Measurements from ENCODE around the gene EIF1AD.
"Not testable (repeated sequence)": the region's sequence is repeated elsewhere in the genome, so short reads cannot be mapped to it uniquely, and the experiment has no call there.

EIF1AD gene

GRCh38 chr11:66022401-66023185, 20.6 kb upstream of the EIF1AD start:
- peak; percentile 78 for DNase-seq (ENCODE audit: low read depth)

GRCh38 chr11:66020618-66021357, 18.8 kb upstream of the EIF1AD start:
- no peak for DNase-seq (ENCODE audit: low read depth)

- DNase-seq (ENCODE audit: low read depth) = no peak
Measured at GRCh38 chr11:66020212-66020611, 18.3 kb upstream of the EIF1AD start.

- no peak for DNase-seq (ENCODE audit: low read depth)
Measured at GRCh38 chr11:66017321-66017720, 15.4 kb upstream of the EIF1AD start.

GRCh38 chr11:66016793-66017177, 14.8 kb upstream of the EIF1AD start:
- DNase-seq (ENCODE audit: low read depth) = no peak

- DNase-seq (ENCODE audit: low read depth) = no peak
Measured at GRCh38 chr11:66015936-66016792, 14.2 kb upstream of the EIF1AD start.

GRCh38 chr11:66015454-66015881, 13.5 kb upstream of the EIF1AD start:
- no peak for DNase-seq (ENCODE audit: low read depth)

GRCh38 chr11:66014804-66015453, 13.0 kb upstream of the EIF1AD start:
- no peak for DNase-seq (ENCODE audit: low read depth)

GRCh38 chr11:66013762-66014100, 11.8 kb upstream of the EIF1AD start:
- DNase-seq (ENCODE audit: low read depth) = no peak

- no peak for DNase-seq (ENCODE audit: low read depth)
Measured at GRCh38 chr11:66012946-66013761, 11.2 kb upstream of the EIF1AD start.

GRCh38 chr11:66012371-66012945, 10.5 kb upstream of the EIF1AD start:
- DNase-seq (ENCODE audit: low read depth) = no peak

GRCh38 chr11:66011785-66012303, 9.9 kb upstream of the EIF1AD start, which contains the start of gene CST6:
Gene CST6, plus strand, starts transcription at chr11:66012008. Its CDS starts 37 bp downstream, at chr11:66012045.
- no peak for DNase-seq (ENCODE audit: low read depth)

GRCh38 chr11:66011239-66011784, 9.4 kb upstream of the EIF1AD start:
- no peak for DNase-seq (ENCODE audit: low read depth)

GRCh38 chr11:66010036-66010435, 8.1 kb upstream of the EIF1AD start:
- DNase-seq (ENCODE audit: low read depth) = not testable (repeated sequence)

GRCh38 chr11:66008468-66009101, 6.6 kb upstream of the EIF1AD start:
- DNase-seq (ENCODE audit: low read depth) = no peak

- DNase-seq (ENCODE audit: low read depth) = no peak
Measured at GRCh38 chr11:66008095-66008467, 6.1 kb upstream of the EIF1AD start.

- no peak for DNase-seq (ENCODE audit: low read depth)
Measured at GRCh38 chr11:66007201-66007634, 5.3 kb upstream of the EIF1AD start.

- DNase-seq (ENCODE audit: low read depth) = no peak
Measured at GRCh38 chr11:66006891-66007176, 4.9 kb upstream of the EIF1AD start.

- DNase-seq (ENCODE audit: low read depth) = no peak
Measured at GRCh38 chr11:66006134-66006890, 4.4 kb upstream of the EIF1AD start.
